ENCODE measurements around the gene PRPF6.
A peak's percentile ranks its signal among the peaks of the same experiment; 100 is the strongest.

Gene PRPF6

DNA sequence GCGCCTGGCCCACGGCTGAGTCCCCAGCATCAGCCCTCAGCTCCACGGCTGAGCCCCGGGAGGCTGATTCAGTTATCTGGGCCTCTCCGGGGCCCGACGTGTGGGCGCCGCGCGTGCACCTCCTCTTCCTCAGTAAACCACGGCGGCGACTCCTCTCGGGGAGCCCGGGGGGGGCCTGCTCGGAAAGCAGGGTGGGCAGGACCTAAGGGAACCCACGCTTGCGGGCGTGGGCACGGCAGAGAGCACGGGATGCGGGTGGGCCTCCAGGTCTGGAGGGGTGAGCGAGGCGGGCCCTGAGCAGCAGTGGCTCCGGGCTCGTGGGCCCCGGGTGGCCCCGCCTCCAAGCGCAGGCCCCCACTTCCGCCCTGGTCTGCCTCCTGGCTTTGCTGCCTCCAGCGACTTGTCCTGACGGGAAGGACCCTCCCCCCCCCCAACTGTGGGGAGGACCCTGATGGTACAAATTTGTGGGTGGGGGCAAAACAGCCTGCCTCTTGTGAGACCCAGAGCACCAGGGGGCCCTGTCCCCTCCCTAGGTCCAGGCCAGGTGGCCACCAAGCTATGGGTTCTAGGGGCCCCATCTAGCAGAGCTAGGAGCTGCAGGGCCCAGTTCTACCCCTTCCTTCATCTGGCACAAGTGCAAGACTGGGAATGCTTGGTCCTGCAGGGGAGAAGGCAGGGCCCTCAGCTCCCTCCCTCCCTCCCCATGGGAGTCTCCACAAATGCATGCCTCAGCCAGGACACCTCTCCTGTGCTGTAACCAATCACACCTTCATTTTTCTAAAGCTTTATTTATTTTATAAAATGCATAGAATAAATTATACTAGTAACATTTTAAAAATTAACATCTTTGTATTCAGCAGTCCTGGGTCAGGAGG lies 41.6 kb upstream of the PRPF6 start:
- H3K9ac ChIP-seq, result no peak overlapping the region
- no peak overlapping the region for H3K4me2 ChIP-seq
- H3K27ac ChIP-seq, result no peak overlapping the region
- H3K4me3 ChIP-seq, result no peak overlapping the region
- H3K27me3 ChIP-seq, result no peaks in the 10 kb centered on the region
- H3K4me1 ChIP-seq, result peaks cover 55% of the 10 kb centered on the region
- no peaks in the 10 kb centered on the region for H3K9me3 ChIP-seq
- H4K20me1 ChIP-seq, result peaks cover 95% of the 10 kb centered on the region
- H3K36me3 ChIP-seq, result peaks cover 87% of the 10 kb centered on the region
- no peak for TF ChIP-seq Cebpa-rat (IDR thresholded peaks at IDR 0.05)

- Histone ChIP-seq H3K4me1 (peaks cover 50% of the 10 kb centered on the region), H4K20me1 (peaks cover 95% of the 10 kb centered on the region), H3K9me3 (no peaks in the 10 kb centered on the region), H3K4me2 (no peak overlapping the region), H3K9ac (no peak overlapping the region), H3K36me3 (peaks cover 87% of the 10 kb centered on the region), H3K27ac (no peak overlapping the region), H3K4me3 (no peak overlapping the region), H3K27me3 (no peaks in the 10 kb centered on the region)
- no peak for TF ChIP-seq Cebpa-rat (IDR thresholded peaks at IDR 0.05)
Observed at GRCh38 chr20:63940071-63940471, 40.9 kb upstream of the PRPF6 start.

GRCh38 chr20:63940472-63941266 lies 40.3 kb upstream of the PRPF6 start:
- Histone ChIP-seq H3K27me3 (no peaks in the 10 kb centered on the region), H3K36me3 (peaks cover 87% of the 10 kb centered on the region), H3K9ac (no peak overlapping the region), H3K27ac (peak overlapping the region; percentile 63; the same call in 1 of the 2 replicates), H3K9me3 (no peaks in the 10 kb centered on the region), H3K4me2 (peak overlapping the region; percentile 88), H4K20me1 (peaks cover 95% of the 10 kb centered on the region), H3K4me3 (peak overlapping the region; percentile 51; the same call in 1 of the 2 replicates), H3K4me1 (peaks cover 44% of the 10 kb centered on the region)
- no peak for TF ChIP-seq Cebpa-rat (IDR thresholded peaks at IDR 0.05)

- Histone ChIP-seq H3K4me1 (peaks cover 36% of the 10 kb centered on the region), H3K36me3 (peaks cover 87% of the 10 kb centered on the region), H3K4me2 (peak overlapping the region; percentile 88), H3K27ac (peak overlapping the region; percentile 63; the same call in 1 of the 2 replicates), H4K20me1 (peaks cover 95% of the 10 kb centered on the region), H3K9me3 (no peaks in the 10 kb centered on the region), H3K4me3 (peak overlapping the region; percentile 51), H3K9ac (0 out of 2 replicates have a peak overlapping the region, but pooled peaks have one; percentile 29), H3K27me3 (no peaks in the 10 kb centered on the region)
- TF ChIP-seq Cebpa-rat (IDR thresholded peaks at IDR 0.05), result no peak
Observed at GRCh38 chr20:63941282-63942081, 39.5 kb upstream of the PRPF6 start.

DNA sequence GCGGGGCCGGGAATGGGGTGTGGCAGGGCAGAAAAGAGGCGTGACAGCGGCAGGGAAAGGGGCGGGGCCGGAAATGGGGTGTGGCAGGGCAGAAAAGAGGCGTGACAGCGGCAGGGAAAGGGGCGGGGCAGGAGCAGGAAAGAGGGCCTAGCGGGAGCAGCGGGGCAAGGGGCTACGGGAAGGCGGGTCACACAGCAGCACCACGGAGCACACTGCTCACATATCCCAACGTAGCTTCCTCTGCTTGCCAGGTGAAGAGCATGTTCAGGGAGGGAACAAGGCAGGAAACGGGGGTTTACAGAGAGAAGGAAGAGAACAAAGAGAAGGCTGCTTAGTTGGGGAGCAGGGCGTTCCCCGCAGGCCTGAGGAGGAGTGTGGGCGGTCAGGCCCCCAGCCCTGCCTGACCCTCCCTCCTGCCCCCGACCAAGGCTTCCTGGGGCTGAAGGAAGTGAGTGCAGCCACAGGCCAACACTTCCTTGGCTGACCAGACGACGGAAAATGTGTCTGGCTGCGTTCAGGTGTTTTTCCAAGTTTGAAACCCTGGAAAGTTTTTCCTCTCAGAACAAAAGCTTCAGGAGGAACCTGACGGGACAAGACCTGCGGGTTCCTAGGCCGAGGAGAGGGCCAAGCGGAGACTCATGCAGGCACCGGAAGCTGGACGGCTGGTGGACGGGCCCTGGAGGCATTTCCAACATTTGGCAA lies 38.5 kb upstream of the PRPF6 start:
- no peak for TF ChIP-seq Cebpa-rat (IDR thresholded peaks at IDR 0.05)
- Histone ChIP-seq H3K4me2 (peak overlapping the region; percentile 66), H3K9me3 (no peaks in the 10 kb centered on the region), H3K9ac (no peak overlapping the region), H3K36me3 (peaks cover 83% of the 10 kb centered on the region), H3K27me3 (no peaks in the 10 kb centered on the region), H4K20me1 (peaks cover 95% of the 10 kb centered on the region), H3K4me3 (no peak overlapping the region), H3K27ac (peak overlapping the region; percentile 19; the same call in 1 of the 2 replicates), H3K4me1 (peaks cover 41% of the 10 kb centered on the region)

GRCh38 chr20:63942969-63943807 lies 37.7 kb upstream of the PRPF6 start:
- Histone ChIP-seq H3K27ac (peak overlapping the region; percentile 19; the same call in 1 of the 2 replicates), H3K27me3 (no peaks in the 10 kb centered on the region), H3K9me3 (no peaks in the 10 kb centered on the region), H3K9ac (no peak overlapping the region), H3K4me3 (no peak overlapping the region), H3K4me1 (peaks cover 49% of the 10 kb centered on the region), H3K4me2 (peak overlapping the region; percentile 66), H3K36me3 (peaks cover 75% of the 10 kb centered on the region), H4K20me1 (peaks cover 95% of the 10 kb centered on the region)
- no peak for TF ChIP-seq Cebpa-rat (IDR thresholded peaks at IDR 0.05)

DNA sequence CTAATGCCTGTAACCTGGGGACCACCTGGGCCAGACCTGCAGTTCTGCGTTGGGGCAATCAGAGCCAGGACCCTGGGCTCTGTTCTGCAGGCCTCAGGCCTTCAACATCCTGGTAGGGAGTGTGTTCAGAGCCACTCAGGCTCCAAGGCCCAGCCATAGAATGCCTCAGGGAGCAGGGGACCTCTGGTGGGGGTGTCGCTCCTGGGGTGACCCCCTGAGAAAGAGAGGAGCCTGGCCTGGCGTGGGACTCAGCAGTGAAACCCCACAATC lies 37.2 kb upstream of the PRPF6 start:
- Histone ChIP-seq H3K27me3 (no peaks in the 10 kb centered on the region), H3K36me3 (peaks cover 71% of the 10 kb centered on the region), H3K4me2 (no peak overlapping the region), H4K20me1 (peaks cover 96% of the 10 kb centered on the region), H3K27ac (no peak overlapping the region), H3K4me3 (no peak overlapping the region), H3K9me3 (no peaks in the 10 kb centered on the region), H3K9ac (no peak overlapping the region), H3K4me1 (peaks cover 54% of the 10 kb centered on the region)
- no peak for TF ChIP-seq Cebpa-rat (IDR thresholded peaks at IDR 0.05)

DNA sequence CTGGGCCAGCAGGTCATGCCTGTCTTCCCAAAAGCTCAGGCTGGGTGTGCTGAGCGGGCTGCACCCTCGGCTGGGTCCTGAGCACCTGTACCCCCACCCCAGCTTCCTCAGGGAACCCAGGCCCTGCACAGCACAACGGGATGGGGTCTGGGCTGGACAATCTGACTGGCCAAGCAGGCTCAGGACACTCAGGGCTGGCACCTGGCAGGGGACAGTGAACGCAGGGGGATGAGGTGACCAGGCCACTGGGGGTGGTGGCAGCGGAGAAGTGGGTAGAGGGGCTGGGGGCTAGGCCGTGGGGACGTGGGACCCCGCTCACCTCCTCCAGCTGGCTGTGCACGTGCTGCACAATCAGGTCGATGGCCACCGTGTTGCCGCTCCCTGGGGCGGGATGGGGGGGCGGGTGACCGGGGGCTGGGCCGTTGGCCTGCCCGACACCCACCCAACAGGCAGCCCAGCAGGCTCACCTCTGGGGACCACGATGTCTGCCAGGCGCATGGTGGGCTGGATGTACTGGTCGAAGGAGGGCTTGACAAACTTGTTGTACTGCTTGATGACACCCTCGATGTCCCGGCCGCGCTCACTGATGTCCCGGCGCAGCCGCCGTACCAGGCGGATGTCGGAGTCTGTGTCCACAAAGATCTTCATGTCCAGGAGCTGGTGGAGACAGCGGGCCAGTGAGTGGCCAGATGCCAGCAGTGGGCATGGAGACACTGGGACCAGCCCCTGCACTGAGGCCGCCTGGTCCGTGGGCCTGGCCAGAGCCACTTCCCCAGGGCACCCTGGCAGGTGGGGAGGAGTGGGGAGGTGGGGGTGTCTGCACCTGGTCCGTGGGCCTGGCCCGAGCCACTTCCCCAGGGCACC lies 36.6 kb upstream of the PRPF6 start:
- Histone ChIP-seq H3K27me3 (no peaks in the 10 kb centered on the region), H3K9ac (no peak overlapping the region), H3K9me3 (no peaks in the 10 kb centered on the region), H3K4me1 (peaks cover 59% of the 10 kb centered on the region), H3K4me2 (no peak overlapping the region), H3K4me3 (no peak overlapping the region), H4K20me1 (peaks cover 96% of the 10 kb centered on the region), H3K27ac (no peak overlapping the region), H3K36me3 (peaks cover 65% of the 10 kb centered on the region)
- TF ChIP-seq Cebpa-rat (IDR thresholded peaks at IDR 0.05), result no peak
